Nephron progenitor cell (in vitro differentiated cells): ENCODE data around the gene PRKAG1.
A peak's percentile ranks its signal among the peaks of the same experiment; 100 is the strongest.

Experiments used
- DNase-seq: peaks from one replicate; pipeline ENCODE4 v3.0.0; 2021
- H3K27ac Mint-ChIP-seq: 2 replicates; pipeline ENCODE4 v1.8.0; 2021; ENCODE audit warnings: mild to moderate bottlenecking, moderate library complexity, mixed read lengths
- H3K27me3 Mint-ChIP-seq: 2 replicates; pipeline ENCODE4 v1.8.0; 2021; ENCODE audit warnings: mild to moderate bottlenecking, low read depth, mixed read lengths; ENCODE audit not compliant: poor library complexity
- H3K36me3 Mint-ChIP-seq: 2 replicates; pipeline ENCODE4 v1.8.0; 2021; ENCODE audit warnings: low read depth, mixed read lengths
- H3K4me1 Mint-ChIP-seq: 2 replicates; pipeline ENCODE4 v1.8.0; 2021; ENCODE audit warnings: mixed read lengths
- H3K4me3 Mint-ChIP-seq: 2 replicates; pipeline ENCODE4 v1.8.0; 2021; ENCODE audit warnings: mild to moderate bottlenecking, moderate library complexity, mixed read lengths
- H3K9me3 Mint-ChIP-seq: 2 replicates; pipeline ENCODE4 v1.8.0; 2021; ENCODE audit warnings: mild to moderate bottlenecking, moderate library complexity, mixed read lengths
- TF ChIP-seq, protein P1 (sequence below): fragments of 200-600 bp; sonication (generic); IDR thresholded peaks from 2 replicates; pipeline ENCODE4 v1.5.0; 2021; ENCODE audit warnings: antibody characterized with exemption

PRKAG1 gene

GRCh38 chr12:48960834-48961233 lies 57.7 kb downstream of the PRKAG1 start:
- Mint-ChIP-seq H3K27ac (no peak overlapping the region), H3K27me3 (peaks cover 8% of the 10 kb centered on the region), H3K4me3 (no peak overlapping the region)

GRCh38 chr12:48958049-48958388 lies 60.6 kb downstream of the PRKAG1 start:
- peaks cover 22% of the 10 kb centered on the region for H3K36me3 Mint-ChIP-seq
- TF ChIP-seq, protein P1, sequence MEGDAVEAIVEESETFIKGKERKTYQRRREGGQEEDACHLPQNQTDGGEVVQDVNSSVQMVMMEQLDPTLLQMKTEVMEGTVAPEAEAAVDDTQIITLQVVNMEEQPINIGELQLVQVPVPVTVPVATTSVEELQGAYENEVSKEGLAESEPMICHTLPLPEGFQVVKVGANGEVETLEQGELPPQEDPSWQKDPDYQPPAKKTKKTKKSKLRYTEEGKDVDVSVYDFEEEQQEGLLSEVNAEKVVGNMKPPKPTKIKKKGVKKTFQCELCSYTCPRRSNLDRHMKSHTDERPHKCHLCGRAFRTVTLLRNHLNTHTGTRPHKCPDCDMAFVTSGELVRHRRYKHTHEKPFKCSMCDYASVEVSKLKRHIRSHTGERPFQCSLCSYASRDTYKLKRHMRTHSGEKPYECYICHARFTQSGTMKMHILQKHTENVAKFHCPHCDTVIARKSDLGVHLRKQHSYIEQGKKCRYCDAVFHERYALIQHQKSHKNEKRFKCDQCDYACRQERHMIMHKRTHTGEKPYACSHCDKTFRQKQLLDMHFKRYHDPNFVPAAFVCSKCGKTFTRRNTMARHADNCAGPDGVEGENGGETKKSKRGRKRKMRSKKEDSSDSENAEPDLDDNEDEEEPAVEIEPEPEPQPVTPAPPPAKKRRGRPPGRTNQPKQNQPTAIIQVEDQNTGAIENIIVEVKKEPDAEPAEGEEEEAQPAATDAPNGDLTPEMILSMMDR = no peak
- no peak for DNase-seq
- peaks cover 6% of the 10 kb centered on the region for H3K27me3 Mint-ChIP-seq
- H3K4me1 Mint-ChIP-seq = peaks cover 58% of the 10 kb centered on the region
- H3K27ac Mint-ChIP-seq = peak overlapping the region; percentile 94
- no peaks in the 10 kb centered on the region for H3K9me3 Mint-ChIP-seq
- peak overlapping the region; percentile 99 for H3K4me3 Mint-ChIP-seq

More at GRCh38 chr12:48960834-48961233, 57.7 kb downstream of the PRKAG1 start:
- Mint-ChIP-seq H3K9me3 (no peaks in the 10 kb centered on the region), H3K4me1 (peaks cover 43% of the 10 kb centered on the region), H3K36me3 (peaks cover 4% of the 10 kb centered on the region)
- DNase-seq = no peak
- TF ChIP-seq, protein P1 = no peak

- H3K27ac Mint-ChIP-seq = peak within 1 kb of the TSS; percentile 97
- H3K36me3 Mint-ChIP-seq = peaks cover 29% of the 10 kb centered on the region
- no peaks in the 10 kb centered on the region for H3K9me3 Mint-ChIP-seq
- peaks cover 63% of the 10 kb centered on the region for H3K4me1 Mint-ChIP-seq
- TF ChIP-seq, protein P1 = no peak
- peaks cover 3% of the 10 kb centered on the region for H3K27me3 Mint-ChIP-seq
- DNase-seq = peak; percentile 96
- H3K4me3 Mint-ChIP-seq = peak within 1 kb of the TSS; percentile 99
These were observed 61.2 kb downstream of the PRKAG1 start, which contains the start of gene ARF3 for GRCh38 chr12:48957141-48958048. Gene ARF3 (minus strand): TSS chr12:48957487. CDS start chr12:48941095, 16,392 bp downstream.

DNA sequence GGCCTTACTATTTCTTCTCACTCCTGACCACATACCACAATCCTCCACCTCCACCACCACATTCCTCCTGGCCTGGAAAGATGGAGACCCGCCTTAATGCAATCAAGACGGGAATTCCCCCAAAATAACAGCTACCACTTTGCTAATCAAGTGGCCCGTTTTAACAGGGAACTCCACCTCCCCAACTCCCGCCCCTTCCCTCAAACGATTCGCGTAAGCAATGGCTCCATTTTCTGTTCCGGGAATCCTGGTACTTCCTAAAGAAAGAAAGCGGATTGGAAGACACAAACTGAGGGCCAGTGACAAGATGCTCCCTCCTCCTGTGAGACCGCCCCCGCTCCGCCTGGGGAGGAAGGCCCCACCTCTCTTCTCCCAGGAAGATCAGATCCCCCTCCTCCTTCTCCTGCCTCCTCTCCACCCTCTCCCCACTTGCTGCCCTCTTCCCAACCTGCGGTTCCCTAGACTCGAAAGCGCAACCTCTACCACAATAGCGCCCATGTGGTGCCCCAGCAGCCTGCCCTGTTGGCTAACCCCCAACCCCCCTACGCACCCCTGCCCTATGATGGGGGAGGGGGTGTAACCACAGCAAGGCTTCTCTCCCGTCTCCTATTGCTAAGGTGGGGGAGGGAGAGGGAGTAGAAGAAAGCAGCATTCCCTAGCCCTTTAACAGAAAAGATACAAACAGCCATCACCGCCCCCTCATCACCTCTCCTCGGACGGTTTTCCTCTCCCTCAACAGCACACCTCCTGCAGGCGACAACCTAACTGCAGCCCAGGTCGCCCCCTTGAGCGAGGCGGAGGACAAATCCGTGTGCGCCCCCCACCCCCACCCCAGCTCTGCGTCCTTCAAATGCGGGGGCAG lies 62.1 kb downstream of the PRKAG1 start:
- DNase-seq = peak; percentile 80
- peaks cover 3% of the 10 kb centered on the region for H3K27me3 Mint-ChIP-seq
- H3K4me1 Mint-ChIP-seq = peaks cover 59% of the 10 kb centered on the region
- TF ChIP-seq, protein P1 = no peak
- peak overlapping the region; percentile 99 for H3K4me3 Mint-ChIP-seq
- peaks cover 35% of the 10 kb centered on the region for H3K36me3 Mint-ChIP-seq
- H3K27ac Mint-ChIP-seq = peak overlapping the region; percentile 97
- H3K9me3 Mint-ChIP-seq = no peaks in the 10 kb centered on the region

DNA sequence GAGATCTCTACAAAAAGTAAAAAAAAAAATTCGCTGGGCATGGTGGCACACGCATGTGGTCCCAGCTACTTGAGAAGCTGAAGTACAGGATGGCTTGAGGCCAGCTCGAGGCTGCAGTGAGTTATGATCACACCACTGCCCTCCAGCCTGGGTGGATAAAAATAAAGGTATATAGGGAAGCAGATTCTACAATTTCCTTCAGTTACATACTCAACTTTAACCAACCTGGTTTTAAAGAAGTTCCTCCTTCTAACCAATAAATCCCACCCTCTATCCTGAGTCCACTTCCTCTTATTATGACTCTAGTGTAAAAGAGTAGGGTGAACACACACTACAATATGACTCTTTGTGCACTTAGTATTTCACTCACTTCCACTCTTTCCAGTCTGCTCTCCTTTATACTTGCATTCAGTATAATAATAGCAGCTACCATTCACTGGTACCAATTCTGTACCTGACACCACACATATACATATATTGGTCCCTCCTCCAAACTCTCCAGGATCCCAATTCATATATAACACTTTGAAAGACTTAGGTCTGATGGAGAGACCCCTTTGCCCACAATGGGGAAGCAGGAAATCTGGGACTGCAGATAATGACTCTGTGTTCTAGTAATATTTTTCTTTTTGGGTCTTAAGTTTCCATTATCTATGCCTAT lies 63.6 kb downstream of the PRKAG1 start:
- DNase-seq = no peak

More for the DNA sequence above, 63.6 kb downstream of the PRKAG1 start:
- no peaks in the 10 kb centered on the region for H3K9me3 Mint-ChIP-seq
- peaks cover 3% of the 10 kb centered on the region for H3K27me3 Mint-ChIP-seq
- TF ChIP-seq, protein P1 = no peak
- peaks cover 54% of the 10 kb centered on the region for H3K4me1 Mint-ChIP-seq
- H3K4me3 Mint-ChIP-seq = peak overlapping the region; percentile 99
- H3K36me3 Mint-ChIP-seq = peaks cover 41% of the 10 kb centered on the region
- H3K27ac Mint-ChIP-seq = no peak overlapping the region
